SK-N-SH treated with all-trans-retinoic acid at 6 μM for 48 hours (cell line): ENCODE data around the gene CCDC148.

Experiments
- ARNTL ChIP-seq: fragments of 450-650 bp; formaldehyde crosslinking; IDR thresholded peaks from 2 replicates; pipeline ENCODE4 v1.5.0; 2020; ENCODE audit warnings: low read depth, mild to moderate bottlenecking, moderate library complexity, borderline replicate concordance
- CREB5 ChIP-seq: fragments of 250-450 bp; sonication (Bioruptor Pico); IDR thresholded peaks from 2 replicates; pipeline ENCODE4 v1.5.1; 2020; ENCODE audit warnings: low read depth, mild to moderate bottlenecking, moderate library complexity
- ESRRG ChIP-seq: fragments of 250-450 bp; sonication (Bioruptor Pico); IDR thresholded peaks from 2 replicates; pipeline ENCODE4 v1.6.1; 2021; ENCODE audit warnings: mild to moderate bottlenecking
- ZC3H10 ChIP-seq: fragments of 250-450 bp; sonication (Bioruptor Pico); IDR thresholded peaks from 2 replicates; pipeline ENCODE4 v1.5.1; 2021; ENCODE audit warnings: mild to moderate bottlenecking, moderate library complexity

DNA sequence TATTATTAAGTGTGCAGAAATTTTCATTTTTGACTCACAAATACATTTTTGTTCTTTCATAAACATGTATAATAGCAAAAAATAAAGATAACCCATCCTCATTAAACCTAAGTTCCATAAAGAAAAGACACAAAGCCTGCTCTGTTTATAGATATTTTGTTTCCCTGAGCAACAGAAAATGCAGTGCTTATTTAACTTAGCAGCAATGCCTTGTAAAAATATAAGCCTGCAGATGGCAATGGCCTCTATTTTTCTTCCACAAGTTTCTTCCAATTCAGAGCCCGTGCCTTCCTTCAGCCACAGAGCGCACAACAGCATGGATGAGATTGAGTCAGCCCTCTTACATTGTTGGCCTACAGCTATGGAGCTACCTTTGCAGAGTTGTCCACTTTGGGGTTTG lies 43.8 kb upstream of the CCDC148 start:
- TF ChIP-seq ESRRG (CRISPR knock-in tag) (no peak), CREB5 (no peak), ARNTL (CRISPR knock-in tag) (no peak), ZC3H10 (CRISPR knock-in tag) (no peak)
